ENCODE results near the gene SLC9C2.

Gene SLC9C2

DNA sequence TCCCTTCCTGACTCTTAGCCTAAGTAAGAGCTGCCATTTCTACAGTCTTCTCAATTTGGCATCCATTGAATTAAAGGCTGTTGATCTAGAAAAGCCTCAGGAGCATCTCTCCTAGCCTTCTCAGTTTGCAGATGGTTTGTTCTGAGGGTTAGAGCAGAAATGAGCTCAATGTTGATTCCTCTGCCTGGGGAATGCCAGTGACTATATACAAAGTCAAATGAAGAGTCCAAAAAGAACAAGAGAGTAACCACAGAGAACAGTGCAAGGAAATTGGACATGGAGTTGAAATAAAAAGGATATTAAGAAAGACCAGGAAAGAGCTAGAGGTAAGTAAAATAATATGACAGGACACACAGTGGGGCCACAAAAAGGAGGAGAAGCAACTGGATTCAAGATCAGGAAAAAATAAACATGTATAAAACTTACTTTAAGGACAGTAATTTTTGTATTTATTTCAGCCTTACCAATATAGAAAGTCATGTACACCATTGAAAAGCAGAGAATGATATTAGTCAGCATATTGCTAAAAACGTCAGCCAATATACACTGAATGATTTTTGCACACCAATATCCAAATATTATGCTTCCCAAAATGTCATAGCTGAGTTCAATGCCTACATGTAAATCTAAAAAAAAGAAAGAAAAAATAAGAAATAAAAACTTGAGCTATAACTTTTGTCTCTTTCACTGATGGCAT lies 21.3 kb downstream of the SLC9C2 start:
- TF ChIP-seq TAF1 (IDR thresholded peaks at IDR 0.05; ENCODE audit: borderline replicate concordance, insufficient read depth, low read length): no peak
- no peak for TF ChIP-seq FOXP2 (optimal IDR thresholded peaks at IDR 0.05; ENCODE audit: borderline replicate concordance, extremely low read depth, extremely low read length, insufficient read depth)
- TF ChIP-seq SIN3A (IDR thresholded peaks at IDR 0.05; ENCODE audit: borderline replicate concordance, insufficient read depth, low read length): no peak
- TF ChIP-seq, protein P1, sequence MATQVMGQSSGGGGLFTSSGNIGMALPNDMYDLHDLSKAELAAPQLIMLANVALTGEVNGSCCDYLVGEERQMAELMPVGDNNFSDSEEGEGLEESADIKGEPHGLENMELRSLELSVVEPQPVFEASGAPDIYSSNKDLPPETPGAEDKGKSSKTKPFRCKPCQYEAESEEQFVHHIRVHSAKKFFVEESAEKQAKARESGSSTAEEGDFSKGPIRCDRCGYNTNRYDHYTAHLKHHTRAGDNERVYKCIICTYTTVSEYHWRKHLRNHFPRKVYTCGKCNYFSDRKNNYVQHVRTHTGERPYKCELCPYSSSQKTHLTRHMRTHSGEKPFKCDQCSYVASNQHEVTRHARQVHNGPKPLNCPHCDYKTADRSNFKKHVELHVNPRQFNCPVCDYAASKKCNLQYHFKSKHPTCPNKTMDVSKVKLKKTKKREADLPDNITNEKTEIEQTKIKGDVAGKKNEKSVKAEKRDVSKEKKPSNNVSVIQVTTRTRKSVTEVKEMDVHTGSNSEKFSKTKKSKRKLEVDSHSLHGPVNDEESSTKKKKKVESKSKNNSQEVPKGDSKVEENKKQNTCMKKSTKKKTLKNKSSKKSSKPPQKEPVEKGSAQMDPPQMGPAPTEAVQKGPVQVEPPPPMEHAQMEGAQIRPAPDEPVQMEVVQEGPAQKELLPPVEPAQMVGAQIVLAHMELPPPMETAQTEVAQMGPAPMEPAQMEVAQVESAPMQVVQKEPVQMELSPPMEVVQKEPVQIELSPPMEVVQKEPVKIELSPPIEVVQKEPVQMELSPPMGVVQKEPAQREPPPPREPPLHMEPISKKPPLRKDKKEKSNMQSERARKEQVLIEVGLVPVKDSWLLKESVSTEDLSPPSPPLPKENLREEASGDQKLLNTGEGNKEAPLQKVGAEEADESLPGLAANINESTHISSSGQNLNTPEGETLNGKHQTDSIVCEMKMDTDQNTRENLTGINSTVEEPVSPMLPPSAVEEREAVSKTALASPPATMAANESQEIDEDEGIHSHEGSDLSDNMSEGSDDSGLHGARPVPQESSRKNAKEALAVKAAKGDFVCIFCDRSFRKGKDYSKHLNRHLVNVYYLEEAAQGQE (IDR thresholded peaks at IDR 0.05; ENCODE audit: insufficient read depth in 1 of 2, low read depth in 2 of 2, low read length in 2 of 2): no peak
- no peak for TF ChIP-seq POLR2AphosphoS5 (IDR thresholded peaks at IDR 0.05; ENCODE audit: low read depth, low read length)

DNA sequence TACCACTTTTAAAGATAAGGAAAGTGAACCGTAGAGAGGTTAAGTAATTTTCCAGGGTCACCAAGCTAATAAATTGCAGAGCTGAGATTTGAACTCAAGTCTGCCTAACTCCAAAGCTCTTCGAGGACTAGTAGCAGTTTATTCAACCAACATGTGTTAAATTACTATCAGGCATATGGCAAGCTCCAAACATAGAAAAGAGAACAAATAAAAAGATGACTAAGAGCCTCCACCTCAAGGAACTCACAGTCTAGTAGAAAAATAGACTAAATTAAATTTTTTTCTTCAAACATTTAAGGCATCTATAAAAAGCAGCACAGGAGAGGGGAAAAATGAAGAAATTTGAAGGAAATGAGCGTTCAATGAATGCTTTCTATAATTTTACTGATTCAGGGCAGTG lies 22.2 kb downstream of the SLC9C2 start:
- no peak for TF ChIP-seq POLR2AphosphoS5 (IDR thresholded peaks at IDR 0.05; ENCODE audit: low read depth, low read length)
- TF ChIP-seq SIN3A (IDR thresholded peaks at IDR 0.05; ENCODE audit: borderline replicate concordance, insufficient read depth, low read length): no peak
- TF ChIP-seq, protein P1 (IDR thresholded peaks at IDR 0.05; ENCODE audit: insufficient read depth in 1 of 2, low read depth in 2 of 2, low read length in 2 of 2): no peak
- TF ChIP-seq TAF1 (IDR thresholded peaks at IDR 0.05; ENCODE audit: borderline replicate concordance, insufficient read depth, low read length): no peak
- no peak for TF ChIP-seq FOXP2 (optimal IDR thresholded peaks at IDR 0.05; ENCODE audit: borderline replicate concordance, extremely low read depth, extremely low read length, insufficient read depth)

DNA sequence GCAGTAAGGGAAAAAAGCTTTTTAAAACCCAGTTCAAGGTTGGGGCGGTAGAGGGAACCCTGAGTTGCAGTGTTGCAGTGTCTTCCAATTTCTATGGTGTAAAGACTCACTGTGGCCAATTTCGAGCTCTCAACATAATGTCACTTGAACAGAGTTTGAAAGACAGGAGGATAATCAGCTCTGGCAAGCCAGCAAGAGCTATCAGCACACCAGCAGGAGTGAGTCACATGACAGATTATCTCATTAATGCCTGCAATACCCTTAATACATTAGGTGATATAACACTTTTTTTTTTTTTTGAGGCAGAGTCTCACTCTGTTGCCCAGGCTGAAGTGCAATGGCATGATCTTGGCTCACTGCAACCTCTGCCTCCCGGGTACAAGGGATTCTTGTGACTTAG lies 22.8 kb downstream of the SLC9C2 start:
- TF ChIP-seq POLR2AphosphoS5 (IDR thresholded peaks at IDR 0.05; ENCODE audit: low read depth, low read length): no peak
- no peak for TF ChIP-seq FOXP2 (optimal IDR thresholded peaks at IDR 0.05; ENCODE audit: borderline replicate concordance, extremely low read depth, extremely low read length, insufficient read depth)
- TF ChIP-seq TAF1 (IDR thresholded peaks at IDR 0.05; ENCODE audit: borderline replicate concordance, insufficient read depth, low read length): no peak
- TF ChIP-seq, protein P1 (IDR thresholded peaks at IDR 0.05; ENCODE audit: insufficient read depth in 1 of 2, low read depth in 2 of 2, low read length in 2 of 2): no peak
- no peak for TF ChIP-seq SIN3A (IDR thresholded peaks at IDR 0.05; ENCODE audit: borderline replicate concordance, insufficient read depth, low read length)

DNA sequence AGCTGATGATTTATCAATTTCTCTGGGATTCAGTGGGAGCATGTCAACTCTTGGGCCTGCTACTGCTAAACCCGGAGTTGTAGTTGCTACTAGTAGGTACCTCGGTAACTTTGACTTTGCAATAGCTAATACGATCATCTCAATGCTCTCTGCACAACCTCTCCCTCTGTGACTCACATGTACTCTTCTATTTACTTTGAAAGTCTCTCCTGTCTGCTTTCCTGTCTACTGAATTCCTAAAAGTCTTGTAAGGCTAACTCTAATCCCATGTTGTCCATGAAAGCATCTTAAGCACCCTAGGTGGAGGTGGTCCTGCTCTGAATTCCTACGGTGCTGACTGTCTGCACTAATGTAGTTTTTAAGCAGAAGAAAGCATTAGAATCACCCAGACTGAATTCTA lies 29.3 kb downstream of the SLC9C2 start:
- TF ChIP-seq TAF1 (IDR thresholded peaks at IDR 0.05; ENCODE audit: borderline replicate concordance, insufficient read depth, low read length): no peak
- TF ChIP-seq FOXP2 (optimal IDR thresholded peaks at IDR 0.05; ENCODE audit: borderline replicate concordance, extremely low read depth, extremely low read length, insufficient read depth): no peak
- TF ChIP-seq, protein P1 (IDR thresholded peaks at IDR 0.05; ENCODE audit: insufficient read depth in 1 of 2, low read depth in 2 of 2, low read length in 2 of 2): no peak
- no peak for TF ChIP-seq POLR2AphosphoS5 (IDR thresholded peaks at IDR 0.05; ENCODE audit: low read depth, low read length)
- TF ChIP-seq SIN3A (IDR thresholded peaks at IDR 0.05; ENCODE audit: borderline replicate concordance, insufficient read depth, low read length): no peak

Measured in PFSK-1 (cell line).